SHP77 treated with DMSO at 0.1 percent for 48 hours (cell line): Measurements from ENCODE around the gene FAM47E.

Source experiments
- DNase-seq: peaks from one replicate; lab custom pipeline; 2025; lab: John Stamatoyannopoulos, UW

FAM47E gene

GRCh38 chr4:76251441-76252270 lies at the start of gene FAM47E:
Gene FAM47E (plus strand): TSS chr4:76251721. CDS start chr4:76251747, 26 bp downstream.
- peak; percentile 52 for DNase-seq

- no peak for DNase-seq
Observed at GRCh38 chr4:76203541-76203940, 48.0 kb upstream of the FAM47E start.

- no peak for DNase-seq
Observed at GRCh38 chr4:76204936-76205335, 46.6 kb upstream of the FAM47E start.

DNA sequence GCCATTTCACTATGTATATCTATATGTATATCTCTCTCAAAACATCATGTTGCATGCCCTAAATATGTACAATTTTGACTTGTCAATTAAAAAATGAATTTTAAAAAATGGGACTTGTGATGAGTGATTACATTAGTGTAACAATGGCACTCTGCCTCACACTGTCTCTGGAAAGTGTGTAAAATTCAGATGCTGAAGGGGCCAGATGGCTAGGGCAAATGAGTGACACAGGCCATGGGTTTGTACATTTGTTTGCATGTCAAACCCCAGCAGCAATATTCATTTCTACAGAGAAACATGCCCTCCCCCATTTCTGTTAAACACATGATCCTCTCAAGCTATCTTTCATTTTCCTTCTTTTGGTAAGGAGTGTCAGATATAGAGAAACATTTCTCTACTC lies 46.0 kb upstream of the FAM47E start:
- no peak for DNase-seq

DNA sequence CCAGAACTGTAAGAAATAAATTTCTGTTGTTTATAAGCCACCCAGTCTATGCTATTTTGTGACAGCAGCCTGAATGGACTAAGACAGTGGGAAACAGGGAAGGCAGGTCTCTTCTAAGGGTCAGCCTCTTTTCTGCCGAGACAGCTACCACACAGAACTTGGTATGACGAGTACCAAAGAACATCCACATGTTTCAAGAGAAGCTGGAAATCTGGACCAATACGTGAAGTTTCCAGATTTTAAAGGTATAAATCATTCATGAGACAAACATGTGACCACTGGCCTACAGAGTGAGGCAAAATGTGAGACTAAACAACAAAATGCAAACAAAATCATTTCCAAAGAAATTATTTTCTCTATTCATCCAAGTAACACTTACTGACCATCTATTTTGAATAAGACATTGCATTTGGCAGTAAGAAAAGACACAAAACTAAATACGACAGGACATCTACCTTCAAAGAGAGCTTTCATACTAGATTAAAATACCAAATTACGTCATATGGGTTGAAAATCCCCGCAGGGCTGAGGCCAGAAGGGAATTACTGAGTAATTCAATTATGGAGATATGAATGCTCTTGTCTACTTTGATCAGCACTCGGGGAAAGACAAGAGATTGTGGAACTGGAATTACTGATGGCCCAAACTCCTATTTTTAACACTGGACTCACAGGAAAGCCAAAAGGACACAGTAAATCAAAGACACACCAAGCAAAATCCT lies 45.1 kb upstream of the FAM47E start:
- DNase-seq, result no peak

- DNase-seq, result no peak
Observed at GRCh38 chr4:76207549-76207948, 44.0 kb upstream of the FAM47E start.

- peak; percentile 63 for DNase-seq
Observed at GRCh38 chr4:76208005-76208765, 43.3 kb upstream of the FAM47E start.

- no peak for DNase-seq
Observed at GRCh38 chr4:76209881-76210280, 41.6 kb upstream of the FAM47E start.

DNA sequence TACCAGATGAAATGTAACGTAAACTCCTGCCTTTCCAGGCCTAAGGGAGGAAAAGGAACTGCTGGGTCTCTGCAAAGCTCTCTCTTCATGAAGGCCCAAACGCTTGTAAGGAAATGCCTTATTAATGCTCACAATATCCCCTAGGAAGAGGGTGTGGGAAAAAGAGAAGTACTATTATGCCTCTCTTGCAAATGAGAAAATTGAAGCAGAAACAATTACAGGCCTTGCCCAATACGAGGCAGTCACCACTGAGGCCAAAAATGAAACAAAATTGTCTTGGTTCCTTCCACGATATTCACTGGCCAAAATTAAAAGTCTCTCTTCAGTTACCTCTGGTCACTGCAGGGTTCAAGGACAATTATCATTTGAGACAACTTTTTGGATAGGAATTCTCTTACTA lies 41.1 kb upstream of the FAM47E start:
- no peak for DNase-seq

DNA sequence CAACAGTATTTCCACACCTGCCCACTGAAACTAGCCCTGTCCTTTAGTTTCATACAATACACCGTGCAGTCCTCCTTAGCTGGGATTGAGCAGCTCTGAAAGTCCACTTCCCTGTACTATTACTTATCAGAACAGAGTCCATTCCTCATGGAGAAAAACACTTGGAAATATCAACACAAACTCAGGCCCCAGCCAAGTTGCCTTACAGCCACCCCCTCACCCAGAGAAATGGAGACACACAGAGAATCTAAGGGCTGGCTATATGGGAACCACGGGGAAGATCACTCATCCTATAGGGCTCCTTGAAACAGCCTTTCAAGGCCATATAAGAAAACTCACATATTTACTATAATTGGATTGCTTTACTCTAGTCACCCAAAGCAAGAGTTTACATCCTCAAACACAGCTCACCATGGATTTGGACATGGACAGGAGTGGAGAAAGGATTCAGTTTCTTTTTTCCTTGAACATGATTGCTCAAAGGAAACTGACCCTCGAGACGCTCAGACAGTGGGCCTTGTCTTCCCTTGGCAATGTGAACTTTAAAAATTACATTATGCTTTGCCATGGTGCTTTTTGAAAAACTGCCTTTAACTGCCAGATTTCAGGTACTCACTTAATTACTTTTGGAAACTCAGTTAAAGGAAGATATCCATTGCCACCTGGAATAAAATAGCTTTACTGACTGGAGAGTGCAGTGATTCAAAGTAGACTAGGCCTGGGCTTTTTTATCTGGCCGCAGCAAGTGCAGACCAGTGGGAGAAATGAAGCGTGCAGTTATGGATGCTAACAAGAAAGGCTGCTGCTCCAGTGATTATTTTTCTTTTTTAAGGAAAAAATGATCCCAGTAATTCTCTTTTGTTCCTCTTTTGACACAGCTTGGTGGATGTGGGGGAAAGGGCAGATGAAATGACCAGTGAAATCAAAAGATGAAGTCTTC lies 39.5 kb upstream of the FAM47E start:
- DNase-seq, result no peak

DNA sequence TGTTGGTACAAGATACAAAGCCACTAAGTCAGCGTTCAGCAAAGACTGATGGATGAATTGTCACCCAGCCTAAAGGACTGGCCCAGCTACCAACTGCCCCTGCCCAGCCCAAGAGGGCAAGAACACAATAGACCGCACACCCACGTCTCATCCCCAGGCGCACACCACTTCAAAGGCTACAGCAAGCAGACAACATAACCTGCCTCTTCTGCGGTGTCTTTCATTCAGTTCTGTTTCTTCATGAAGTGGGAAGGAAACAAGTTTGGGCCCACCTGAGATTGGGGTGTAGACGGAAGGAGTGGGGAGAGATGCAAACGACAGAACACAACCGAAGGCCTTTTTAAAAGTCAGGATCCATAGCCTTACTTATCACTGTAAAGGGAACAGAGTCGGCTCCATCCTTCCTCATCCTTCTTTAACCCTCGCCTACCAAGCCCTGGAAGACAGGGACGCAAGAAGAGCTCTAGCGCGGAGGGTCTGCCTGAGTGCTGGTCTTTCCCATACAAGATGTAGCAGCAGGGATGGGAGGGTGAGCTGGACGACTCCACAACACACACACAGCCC lies 38.6 kb upstream of the FAM47E start:
- peak; percentile 35 for DNase-seq

- peak; percentile 73 for DNase-seq
Observed at GRCh38 chr4:76213415-76214176, 37.9 kb upstream of the FAM47E start, which contains the start of gene SCARB2. Gene SCARB2 (minus strand): TSS chr4:76213824. CDS start chr4:76213543, 281 bp downstream.

DNA sequence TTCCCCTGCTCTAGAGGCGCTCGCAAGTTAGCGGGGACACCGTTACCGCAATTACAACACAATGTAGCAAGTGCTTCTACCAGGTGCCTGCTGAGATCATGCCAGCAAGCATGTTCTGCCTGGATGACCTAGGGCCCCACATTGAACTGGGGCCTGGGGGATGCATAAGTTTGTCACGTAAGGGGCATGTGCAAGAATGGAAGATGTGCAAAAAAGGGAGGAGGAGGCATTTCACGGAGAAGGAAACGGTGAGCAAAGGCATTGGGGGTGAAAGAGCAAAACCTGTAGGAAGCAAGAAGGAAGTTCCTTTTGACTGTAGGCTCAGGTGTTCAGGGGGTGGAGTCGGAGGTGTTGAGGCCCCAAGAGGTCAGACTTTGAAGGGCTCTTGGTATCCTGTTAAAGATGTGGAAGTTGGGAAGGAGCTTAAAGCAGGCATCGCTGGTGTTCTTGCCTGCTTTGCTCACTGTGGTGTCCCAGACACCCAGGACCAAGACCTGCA lies 37.3 kb upstream of the FAM47E start:
- no peak for DNase-seq

GRCh38 chr4:76215077-76215476 lies 36.4 kb upstream of the FAM47E start:
- DNase-seq, result no peak

DNA sequence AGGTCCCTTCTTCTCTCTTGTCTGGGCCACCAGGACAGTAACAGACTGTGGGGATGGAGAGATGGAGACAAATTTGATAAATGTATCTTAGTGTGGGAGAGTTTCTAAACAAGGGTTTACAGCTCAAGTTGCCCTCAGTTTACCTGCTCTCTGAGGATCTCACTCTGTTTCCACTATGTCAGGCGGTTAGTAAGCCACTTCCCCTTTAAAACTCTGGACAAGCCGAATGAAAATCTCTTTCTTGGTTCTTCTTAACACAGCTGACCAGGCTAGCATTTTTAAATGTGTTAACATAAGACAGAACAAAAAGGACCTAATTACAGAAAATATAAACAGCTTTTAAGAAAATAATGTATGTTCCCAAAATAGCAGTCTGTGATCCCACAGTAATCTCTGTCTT lies 35.0 kb upstream of the FAM47E start:
- no peak for DNase-seq

DNA sequence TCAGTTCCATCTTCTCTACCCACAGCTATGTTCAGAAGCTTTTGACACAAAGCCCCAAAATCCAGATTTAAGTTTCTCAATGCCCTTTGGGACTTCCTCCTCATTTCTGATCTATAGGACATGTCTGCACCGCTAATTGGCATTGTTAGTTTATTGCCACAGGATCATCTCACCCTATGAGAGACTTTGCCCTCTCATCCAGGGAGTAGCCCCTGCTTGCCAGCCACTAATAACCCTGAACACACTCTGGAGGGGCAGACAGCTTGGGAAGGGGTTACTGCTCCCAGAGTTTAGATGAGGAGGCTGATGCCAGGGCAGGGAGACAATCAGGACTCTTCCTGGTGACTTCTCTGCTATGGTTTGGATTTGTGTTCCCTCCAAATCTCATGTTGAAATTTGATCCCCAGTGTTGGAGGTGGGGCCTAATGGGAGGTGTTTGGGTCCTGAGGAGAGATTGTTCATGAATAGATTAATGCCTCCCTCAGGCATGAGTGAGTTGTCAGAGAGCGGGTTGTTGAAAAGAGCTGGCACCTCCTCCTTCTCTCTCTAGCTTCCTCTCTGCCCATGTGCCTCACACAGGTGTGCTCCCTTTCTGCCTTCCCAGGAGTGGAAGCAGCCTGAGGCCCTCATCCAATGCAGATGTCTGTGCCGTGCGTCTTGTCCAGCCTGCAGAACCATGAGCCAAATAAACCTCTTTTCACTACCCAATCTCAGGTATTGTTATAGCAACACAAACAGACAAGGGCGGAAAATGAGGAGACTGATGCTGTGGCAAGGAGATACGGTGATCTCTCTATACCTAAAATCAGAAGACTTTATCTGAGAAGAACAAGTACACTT lies 34.3 kb upstream of the FAM47E start:
- no peak for DNase-seq

- no peak for DNase-seq
Observed at GRCh38 chr4:76219299-76220055, 32.0 kb upstream of the FAM47E start.

- no peak for DNase-seq
Observed at GRCh38 chr4:76224171-76224570, 27.4 kb upstream of the FAM47E start.
